Suprapubic skin (tissue), 3 donors: ENCODE data around the gene CTCFL.

Source experiments
- POLR2AphosphoS5 ChIP-seq, 3 donors: sonication (generic); formaldehyde crosslinking; IDR thresholded peaks; one replicate each; pipeline ENCODE4 v1.6.1; 2017; ENCODE audit warnings: antibody characterized with exemption in 3 of 3
- TF ChIP-seq, protein P1 (sequence below), 2 donors: fragments of 200-600 bp in 1 of 2; fragments of 450-650 bp in 1 of 2; sonication (generic) in 1 of 2; IDR thresholded peaks; one replicate each; pipeline ENCODE4 v1.5.1; 2016 to 2019; ENCODE audit warnings: antibody characterized with exemption in 2 of 2, mild to moderate bottlenecking in 1 of 2, moderate library complexity in 1 of 2

DNA sequence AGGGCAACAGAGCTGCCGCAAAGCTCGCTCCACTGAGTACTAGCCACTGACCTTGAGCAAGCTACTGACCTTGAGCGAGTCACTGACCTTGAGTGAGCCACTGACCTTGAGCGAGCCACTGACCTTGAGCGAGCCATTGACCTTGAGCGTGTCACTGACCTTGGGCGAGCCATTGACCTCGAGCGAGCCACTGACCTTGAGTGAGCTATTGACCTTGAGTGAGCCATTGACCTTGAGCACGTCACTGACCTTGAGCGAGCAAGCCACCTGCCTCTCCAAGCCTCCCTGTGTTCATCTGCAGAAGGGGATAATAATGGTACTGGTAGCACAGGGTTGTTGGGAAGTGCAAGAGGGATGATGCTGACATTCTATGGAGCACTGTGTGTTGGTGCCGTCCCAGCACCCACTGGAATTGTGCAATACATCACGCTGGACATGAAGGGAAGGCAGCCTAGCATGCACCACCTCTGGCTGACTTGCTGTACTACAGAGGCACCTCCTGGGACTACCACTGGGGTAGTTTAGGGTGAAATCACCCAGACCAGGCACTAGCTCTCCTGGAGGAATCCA lies 60.2 kb downstream of the CTCFL start:
- TF ChIP-seq, protein P1, sequence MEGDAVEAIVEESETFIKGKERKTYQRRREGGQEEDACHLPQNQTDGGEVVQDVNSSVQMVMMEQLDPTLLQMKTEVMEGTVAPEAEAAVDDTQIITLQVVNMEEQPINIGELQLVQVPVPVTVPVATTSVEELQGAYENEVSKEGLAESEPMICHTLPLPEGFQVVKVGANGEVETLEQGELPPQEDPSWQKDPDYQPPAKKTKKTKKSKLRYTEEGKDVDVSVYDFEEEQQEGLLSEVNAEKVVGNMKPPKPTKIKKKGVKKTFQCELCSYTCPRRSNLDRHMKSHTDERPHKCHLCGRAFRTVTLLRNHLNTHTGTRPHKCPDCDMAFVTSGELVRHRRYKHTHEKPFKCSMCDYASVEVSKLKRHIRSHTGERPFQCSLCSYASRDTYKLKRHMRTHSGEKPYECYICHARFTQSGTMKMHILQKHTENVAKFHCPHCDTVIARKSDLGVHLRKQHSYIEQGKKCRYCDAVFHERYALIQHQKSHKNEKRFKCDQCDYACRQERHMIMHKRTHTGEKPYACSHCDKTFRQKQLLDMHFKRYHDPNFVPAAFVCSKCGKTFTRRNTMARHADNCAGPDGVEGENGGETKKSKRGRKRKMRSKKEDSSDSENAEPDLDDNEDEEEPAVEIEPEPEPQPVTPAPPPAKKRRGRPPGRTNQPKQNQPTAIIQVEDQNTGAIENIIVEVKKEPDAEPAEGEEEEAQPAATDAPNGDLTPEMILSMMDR (IDR thresholded peaks at IDR 0.05), result no peak
- TF ChIP-seq POLR2AphosphoS5 (IDR thresholded peaks at IDR 0.05), result no peak
